GM03348 (cell line): Measurements from ENCODE around the gene CFAP92.
A peak's percentile ranks its signal among the peaks of the same experiment; 100 is the strongest.

Experiments
- DNase-seq: peaks from one replicate; pipeline ENCODE4 v3.0.0; 2012; ENCODE audit warnings: low spot score

The CFAP92 gene

DNA sequence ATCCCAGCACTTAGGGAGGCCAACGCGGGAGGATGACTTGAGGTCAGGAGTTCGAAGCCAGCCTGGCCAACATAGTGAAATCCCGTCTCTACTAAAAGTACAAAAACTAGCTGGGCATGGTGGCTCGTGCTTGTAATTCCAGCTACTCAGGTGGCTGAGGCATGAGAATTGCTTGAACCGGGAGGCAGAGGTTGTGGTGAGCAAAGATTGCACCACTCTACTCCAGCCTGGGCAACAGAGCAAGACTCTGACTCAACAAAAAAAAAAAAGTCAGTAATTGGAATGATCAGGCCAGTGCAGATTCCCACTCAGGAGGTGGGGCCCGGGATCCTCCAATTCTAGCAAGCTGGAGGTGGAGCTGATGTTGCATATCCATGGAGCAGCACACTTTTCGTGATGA lies 5.6 kb downstream of the CFAP92 start:
- no peak for DNase-seq

DNA sequence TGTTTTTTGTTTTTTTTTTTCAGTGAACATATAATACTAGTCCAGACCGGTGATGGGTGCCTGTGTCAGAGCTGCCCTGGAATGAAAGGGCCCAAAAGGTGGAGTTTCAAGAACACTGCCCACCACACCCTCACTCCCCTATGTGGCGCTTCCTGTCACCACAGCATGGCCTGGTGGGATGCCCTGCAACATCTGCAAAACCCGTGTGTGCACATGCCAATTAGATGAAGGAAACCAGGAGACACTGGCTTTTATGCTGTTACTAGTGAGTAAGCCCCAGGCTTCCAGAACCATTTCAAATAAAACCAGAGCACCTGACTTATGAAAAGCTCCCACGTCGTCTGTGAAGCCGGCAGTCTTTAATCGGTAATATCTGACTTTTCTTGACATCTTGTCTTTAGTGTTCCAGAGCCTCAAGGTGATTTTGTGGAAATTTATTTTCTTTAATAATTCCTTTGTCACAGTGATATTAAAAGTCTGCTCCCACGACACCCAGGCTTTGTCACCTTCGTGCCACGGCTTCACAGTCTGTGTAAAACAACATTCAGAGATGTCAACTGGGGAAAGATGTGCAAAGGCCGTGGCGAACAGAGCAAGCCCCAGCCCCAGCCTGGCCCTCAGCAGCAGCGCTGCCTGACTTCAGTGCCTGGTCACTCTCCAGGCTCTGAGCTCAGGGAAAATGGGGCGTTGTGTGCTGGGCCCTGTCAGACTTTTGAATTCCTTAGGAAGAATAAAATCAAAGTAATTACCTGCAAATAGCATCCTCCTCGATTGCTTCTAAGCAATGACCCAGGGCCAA lies 6.4 kb downstream of the CFAP92 start:
- DNase-seq, result no peak

- DNase-seq, result no peak
These were observed 9.3 kb downstream of the CFAP92 start for GRCh38 chr3:128984596-128984995.

GRCh38 chr3:128983293-128984069 lies 10.4 kb downstream of the CFAP92 start:
- no peak for DNase-seq

GRCh38 chr3:128975276-128975675 lies 18.6 kb downstream of the CFAP92 start:
- DNase-seq, result no peak

- DNase-seq, result no peak
These were observed 19.8 kb downstream of the CFAP92 start for GRCh38 chr3:128973988-128974564.

GRCh38 chr3:128971421-128972100 lies 22.3 kb downstream of the CFAP92 start:
- DNase-seq, result peak; percentile 43

GRCh38 chr3:128970740-128971047 lies 23.2 kb downstream of the CFAP92 start:
- DNase-seq, result no peak

GRCh38 chr3:128969993-128970739 lies 23.7 kb downstream of the CFAP92 start:
- peak; percentile 71 for DNase-seq

GRCh38 chr3:128967748-128968355 lies 26.0 kb downstream of the CFAP92 start:
- DNase-seq, result no peak

- no peak for DNase-seq
These were observed 28.1 kb downstream of the CFAP92 start for GRCh38 chr3:128965818-128966217.

DNA sequence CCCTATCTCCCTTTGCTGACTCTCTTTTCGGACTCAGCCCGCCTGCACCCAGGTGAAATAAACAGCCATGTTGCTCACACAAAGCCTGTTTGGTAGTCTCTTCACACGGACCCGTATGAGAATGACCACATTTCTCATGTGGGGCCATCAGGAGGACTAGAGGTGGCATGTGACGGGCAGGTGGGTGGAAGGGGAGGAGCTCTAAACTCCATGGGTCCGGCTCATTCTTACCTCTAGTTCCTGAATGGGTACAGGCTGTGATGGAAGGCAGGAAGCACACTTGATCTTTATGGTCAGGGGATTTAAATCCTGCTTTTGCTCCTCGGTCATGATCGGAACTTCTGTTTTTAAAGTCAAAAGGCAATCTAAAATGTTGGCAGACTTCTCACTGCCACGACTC lies 28.6 kb downstream of the CFAP92 start:
- no peak for DNase-seq

GRCh38 chr3:128956440-128956839 lies 37.4 kb downstream of the CFAP92 start:
- DNase-seq, result no peak

DNA sequence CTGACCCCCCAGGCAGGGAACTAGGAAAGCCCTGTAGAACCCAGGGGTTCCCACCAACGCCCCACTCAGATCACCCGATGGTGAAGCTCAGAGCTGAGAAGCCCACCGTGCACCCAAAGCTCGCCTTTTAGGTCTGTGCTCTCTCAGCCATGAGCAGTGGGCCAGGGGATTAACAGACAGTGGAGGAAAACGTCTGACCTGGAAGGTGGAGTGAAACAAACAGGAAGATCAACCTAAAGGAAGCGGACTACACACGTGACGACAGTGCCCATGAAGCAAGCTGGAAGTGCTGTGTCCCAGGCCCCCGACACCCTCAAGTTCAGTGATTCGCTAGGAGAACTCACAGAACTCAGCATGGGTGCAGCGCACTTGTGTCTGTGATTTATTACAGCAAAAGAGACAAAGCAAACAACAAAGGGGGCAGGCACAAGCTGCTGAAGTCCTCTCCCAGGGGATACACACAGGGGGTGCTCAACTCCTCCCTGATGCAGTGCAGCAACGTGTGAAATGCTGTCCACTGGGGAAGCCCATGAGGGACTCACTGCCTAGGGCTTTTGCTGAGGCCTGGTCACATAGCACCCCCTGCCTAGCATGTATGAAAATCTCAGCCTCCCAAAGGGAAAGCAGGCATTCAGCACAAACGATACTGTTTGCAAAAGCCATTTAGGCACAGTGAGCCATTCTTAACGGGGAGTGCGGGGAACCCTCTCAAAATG lies 43.5 kb downstream of the CFAP92 start:
- peak; percentile 28 for DNase-seq

GRCh38 chr3:128949158-128949557 lies 44.7 kb downstream of the CFAP92 start:
- DNase-seq, result no peak

- peak; percentile 48 for DNase-seq
These were observed 47.5 kb downstream of the CFAP92 start for GRCh38 chr3:128946411-128946810.

GRCh38 chr3:128945878-128946175 lies 48.0 kb downstream of the CFAP92 start:
- no peak for DNase-seq

DNA sequence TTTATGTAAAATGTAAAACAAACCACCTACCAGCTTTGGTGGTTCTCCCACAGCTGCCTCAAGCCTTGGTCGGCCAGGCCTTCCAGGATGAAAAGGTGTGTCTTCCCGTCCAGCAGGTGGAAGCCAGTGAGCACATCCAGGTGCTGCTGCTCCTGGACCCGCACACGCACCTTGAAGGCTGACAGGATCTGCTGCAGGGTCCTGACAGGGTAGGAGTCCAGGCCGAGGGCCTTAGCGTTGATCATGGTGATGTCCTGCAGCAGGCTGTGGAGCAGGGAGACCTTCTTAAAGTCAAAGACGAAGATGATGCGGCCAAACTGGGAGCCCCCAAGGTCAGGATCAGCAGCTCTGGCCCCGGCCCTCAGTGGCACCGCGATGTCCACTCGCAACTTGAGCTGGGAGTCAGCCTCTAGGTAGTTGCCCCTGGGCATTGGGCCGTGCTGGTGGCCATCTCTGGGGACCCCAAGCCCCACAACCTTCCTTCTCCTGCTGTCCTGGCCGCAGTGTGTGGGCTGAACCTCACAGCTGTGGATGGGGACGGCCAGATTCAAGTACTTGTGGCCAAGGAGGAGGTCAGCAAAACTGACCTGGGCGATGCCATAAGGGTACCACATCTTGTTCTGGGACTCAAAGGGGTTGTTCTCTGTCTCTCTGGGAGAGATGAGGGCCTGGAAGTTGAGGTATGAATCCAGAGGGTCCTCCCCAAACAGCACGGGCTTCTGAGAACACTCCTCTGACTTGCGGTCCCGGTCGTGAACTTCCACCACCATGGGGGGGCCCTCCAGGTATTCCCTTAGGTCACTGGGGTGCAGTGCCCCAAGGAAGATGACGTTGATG lies 48.6 kb downstream of the CFAP92 start:
- DNase-seq, result no peak

GRCh38 chr3:128942161-128942952 lies 51.5 kb downstream of the CFAP92 start:
- DNase-seq, result no peak
